OCI-LY1 (cell line): ENCODE data around the gene MAPK1IP1L.

Experiments
- CTCF ChIP-seq: fragments of 200-600 bp; sonication (generic), shearing (Covaris generic); IDR thresholded peaks from 2 replicates; pipeline ENCODE4 v1.5.1; 2017; ENCODE audit warnings: mild to moderate bottlenecking, antibody characterized with exemption, low read length, moderate library complexity, mixed read lengths
- EZH2 ChIP-seq: fragments of 200-600 bp; sonication (generic), shearing (Covaris generic); IDR thresholded peaks from 2 replicates; pipeline ENCODE4 v1.8.0; 2017; ENCODE audit warnings: borderline replicate concordance, mixed run types, mild to moderate bottlenecking, antibody characterized with exemption, low read length, moderate library complexity, mixed read lengths

- TF ChIP-seq CTCF (no peak), EZH2 (no peak)
Measured at GRCh38 chr14:55070981-55071411, 19.5 kb downstream of the MAPK1IP1L start.
